Stomach (tissue), 9 donors: ENCODE data around the gene BLVRA. TPM values are rescaled to one million over a fixed set of nuclear protein-coding genes. Genes with fewer than 3 reads are reported as not detected.

ENCODE experiments used
- DNase-seq, 2 donors: peaks; one replicate each; pipeline versions ENCODE4 v3.0.0 to v3.0.0-alpha.2; 2013 to 2019
- H3K27ac ChIP-seq, 5 donors: fragments of 200-600 bp in 4 of 5; sonication (generic) in 4 of 5; one replicate each; pipeline ENCODE4 v1.5.1; 2013 to 2019; ENCODE audit warnings: mild to moderate bottlenecking in 1 of 5, moderate library complexity in 1 of 5
- H3K27me3 ChIP-seq, 3 donors: fragments of 200-600 bp; sonication (generic); one replicate each; pipeline ENCODE4 v1.5.1; 2017 to 2019; ENCODE audit warnings: mixed run types in 1 of 3
- H3K36me3 ChIP-seq, 4 donors: fragments of 200-600 bp; sonication (generic); 1 replicate in 3 of 4; 2 replicates in 1 of 4; pipeline ENCODE4 v1.5.1; 2016 to 2019
- H3K4me1 ChIP-seq, 4 donors: fragments of 200-600 bp; sonication (generic); one replicate each; pipeline ENCODE4 v1.5.1; 2016 to 2019
- H3K4me3 ChIP-seq, 4 donors: fragments of 200-600 bp; sonication (generic) in 3 of 4; one replicate each; pipeline ENCODE4 v1.5.1; 2016 to 2019; ENCODE audit warnings: mild to moderate bottlenecking in 1 of 4
- H3K9me3 ChIP-seq, 4 donors: fragments of 200-600 bp; sonication (generic); one replicate each; pipeline ENCODE4 v1.5.1; 2016 to 2019
- EP300 ChIP-seq: sonication (generic); formaldehyde crosslinking; IDR thresholded peaks from one replicate; pipeline ENCODE4 v1.6.1; 2017; ENCODE audit warnings: antibody characterized with exemption
- POLR2A ChIP-seq, 4 donors: fragments of 450-650 bp; IDR thresholded peaks; one replicate each; pipeline ENCODE4 v1.6.1; 2016; ENCODE audit warnings: antibody characterized with exemption in 4 of 4, control low read depth in 2 of 4, mild to moderate bottlenecking in 1 of 4, moderate library complexity in 1 of 4
- POLR2AphosphoS5 ChIP-seq, 3 donors: sonication (generic); formaldehyde crosslinking; IDR thresholded peaks; one replicate each; pipeline ENCODE4 v1.6.1; 2016; ENCODE audit warnings: antibody characterized with exemption in 3 of 3
- WGBS, 5 donors: extraction: QIAGEN DNeasy Blood & Tissue Kit in 3 of 5; methylation state at CpG; one replicate each; pipeline versions ENCODE4 v1.1.5 to v1.1.7; 2013 to 2018; 5-methylcytosine and 5-hydroxymethylcytosine counted together
- intact Hi-C: fragments of 100-400 bp; cut with DNase I; formaldehyde crosslinking; loops from one replicate; pipeline ENCODE4 v1.15.1; 2023; ENCODE audit warnings: low total_unique reads
- polyA plus RNA-seq, 3 donors: library from polyadenylated mRNA; stranded (reverse); fragments of 200-250 nt; gene quantifications; one replicate each; pipeline ENCODE4 v1.2.3, GENCODE V29; 2013
- total RNA-seq, 5 donors: library from RNA; depleted of rRNA; stranded (reverse); fragments of >200 nt; gene quantifications; one replicate each; pipeline versions ENCODE4 v1.1.0 to v1.2.3, GENCODE V29; 2014 to 2016
- TF ChIP-seq, protein P1 (sequence below), 7 experiments: fragments of 450-650 bp in 4 of 7; fragments of 200-600 bp in 3 of 7; sonication (generic) in 3 of 7; IDR thresholded peaks; one replicate each; pipeline ENCODE4 v1.5.1; 2016 to 2019; ENCODE audit warnings: antibody characterized with exemption in 7 of 7, control low read depth in 2 of 7, mild to moderate bottlenecking in 1 of 7
- donor health status: healthy with polysubstance abuse.
- donor health status: Bipolar disorder and iron deficiency.
- donor health status: healthy.

Gene BLVRA
- total and polyA plus RNA-seq, 8 donors: 15.2 to 67.1 (median 46.4) TPM

DNA sequence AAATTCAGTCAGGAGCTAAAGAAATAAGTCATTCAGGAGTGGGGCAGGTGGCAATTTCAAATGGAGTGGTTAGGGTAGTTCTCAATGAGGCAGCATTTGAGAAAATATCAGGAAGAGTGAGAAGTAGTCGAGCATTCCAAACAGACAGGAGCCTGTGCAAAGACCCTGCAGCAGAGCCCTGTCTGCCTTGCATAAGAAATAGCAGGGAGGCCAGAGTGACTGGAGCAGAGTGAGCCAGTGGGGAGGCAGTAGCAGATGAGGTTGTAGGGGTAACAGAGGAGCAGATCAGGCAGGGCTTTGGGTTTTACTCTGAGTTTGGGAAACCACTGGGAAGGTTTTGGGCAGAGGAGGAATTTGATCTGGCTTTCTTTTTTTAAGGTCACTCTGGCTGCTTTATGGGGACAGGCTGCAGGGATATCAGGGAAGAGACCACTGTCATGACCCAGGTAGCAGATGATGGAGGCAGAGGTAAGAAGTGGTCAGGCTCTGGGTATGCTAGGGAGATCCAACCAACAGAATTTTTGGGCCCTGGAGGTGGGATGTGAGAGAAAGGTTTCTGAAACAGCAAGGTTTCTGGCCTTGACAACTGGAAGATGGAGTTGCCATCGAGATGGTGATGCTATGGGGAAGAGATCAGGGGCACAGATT is 1.3 kb upstream of the BLVRA start:
- intact Hi-C loops: loop anchor here (10.0 kb wide), 1 partner anchor 68 kb away; no protein-coding TSS in a partner anchor
- DNase-seq: no peak
- no peak for TF ChIP-seq EP300
- no peak for TF ChIP-seq POLR2A (IDR thresholded peaks at IDR 0.05)
- no peak for TF ChIP-seq POLR2AphosphoS5 (IDR thresholded peaks at IDR 0.05)
- TF ChIP-seq, protein P1, sequence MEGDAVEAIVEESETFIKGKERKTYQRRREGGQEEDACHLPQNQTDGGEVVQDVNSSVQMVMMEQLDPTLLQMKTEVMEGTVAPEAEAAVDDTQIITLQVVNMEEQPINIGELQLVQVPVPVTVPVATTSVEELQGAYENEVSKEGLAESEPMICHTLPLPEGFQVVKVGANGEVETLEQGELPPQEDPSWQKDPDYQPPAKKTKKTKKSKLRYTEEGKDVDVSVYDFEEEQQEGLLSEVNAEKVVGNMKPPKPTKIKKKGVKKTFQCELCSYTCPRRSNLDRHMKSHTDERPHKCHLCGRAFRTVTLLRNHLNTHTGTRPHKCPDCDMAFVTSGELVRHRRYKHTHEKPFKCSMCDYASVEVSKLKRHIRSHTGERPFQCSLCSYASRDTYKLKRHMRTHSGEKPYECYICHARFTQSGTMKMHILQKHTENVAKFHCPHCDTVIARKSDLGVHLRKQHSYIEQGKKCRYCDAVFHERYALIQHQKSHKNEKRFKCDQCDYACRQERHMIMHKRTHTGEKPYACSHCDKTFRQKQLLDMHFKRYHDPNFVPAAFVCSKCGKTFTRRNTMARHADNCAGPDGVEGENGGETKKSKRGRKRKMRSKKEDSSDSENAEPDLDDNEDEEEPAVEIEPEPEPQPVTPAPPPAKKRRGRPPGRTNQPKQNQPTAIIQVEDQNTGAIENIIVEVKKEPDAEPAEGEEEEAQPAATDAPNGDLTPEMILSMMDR (IDR thresholded peaks at IDR 0.05): no peak
- Histone ChIP-seq H3K9me3 (no peaks in the 10 kb centered on the region), H3K27ac (no peak overlapping the region), H3K4me1 (peaks cover 5 to 27% (median 16%) of the 10 kb centered on the region in 4 donors), H3K4me3 (no peak overlapping the region), H3K36me3 (no peaks in the 10 kb centered on the region), H3K27me3 (no peaks in the 10 kb centered on the region)
- 75 to 89% (median 80%) methylated on average over 2 of the region's 2 CpGs for WGBS, 5 donors

DNA sequence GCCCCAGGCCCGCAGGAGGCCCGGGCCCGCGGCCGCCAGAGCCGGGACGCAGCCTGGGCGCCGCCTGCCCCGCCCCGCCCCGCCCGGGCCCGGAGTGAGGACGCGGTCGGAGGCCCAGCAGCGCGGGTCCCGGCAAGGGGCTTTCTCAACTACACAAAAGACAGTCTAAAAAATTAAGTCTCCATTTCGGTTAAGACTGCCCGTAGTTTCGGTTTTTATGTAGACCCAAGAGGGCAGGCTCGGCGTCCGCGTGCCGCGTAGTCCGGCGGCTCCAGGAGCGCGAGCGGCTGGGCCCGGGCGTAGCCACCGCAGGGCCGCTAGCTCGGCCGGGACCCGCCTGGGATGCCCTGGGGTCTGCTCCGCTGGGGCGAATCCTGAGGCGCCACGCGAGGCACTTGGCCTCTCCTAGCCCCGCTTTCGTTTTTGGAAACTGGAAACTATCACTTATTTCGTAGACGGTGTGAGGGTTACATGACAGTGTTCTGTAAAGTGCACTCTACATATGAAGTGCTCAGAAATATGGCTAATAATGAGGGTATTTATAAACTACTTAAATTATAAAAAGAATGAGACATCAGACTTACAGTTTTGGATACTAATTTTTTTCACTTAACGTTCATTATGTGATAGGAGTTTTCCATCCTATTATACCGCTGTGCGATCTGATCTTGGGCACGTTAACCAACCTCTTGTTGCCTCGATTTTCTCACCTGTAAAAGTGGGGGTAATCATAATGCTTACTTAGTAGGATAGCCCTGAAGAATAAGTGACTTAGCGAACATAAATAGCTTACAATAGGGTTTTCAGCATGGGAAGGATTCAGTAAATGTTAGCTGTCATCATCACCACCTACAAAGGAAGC is 573 bp downstream of the BLVRA start:
- peak overlapping the region; percentile 71 to 90 (median 84) for H3K4me3 ChIP-seq
- peak overlapping the region; percentile 77 to 90 (median 78) for H3K27ac ChIP-seq
- peaks cover 5 to 43% (median 30%) of the 10 kb centered on the region in 4 donors for H3K4me1 ChIP-seq
- no peaks in the 10 kb centered on the region for H3K27me3 ChIP-seq
- 7 to 14% (median 10%) methylated on average over 27 to 56 of the region's 56 CpGs for WGBS, 5 donors
- no peaks in the 10 kb centered on the region for H3K36me3 ChIP-seq
- intact Hi-C loops: loop anchor here (10.0 kb wide), 1 partner anchor 66 kb away; no protein-coding TSS in a partner anchor
- DNase-seq: peak; percentile 31 to 75
- no peak for TF ChIP-seq EP300
- no peak for TF ChIP-seq POLR2AphosphoS5 (IDR thresholded peaks at IDR 0.05)
- no peak for TF ChIP-seq POLR2A (IDR thresholded peaks at IDR 0.05)
- TF ChIP-seq, protein P1 (IDR thresholded peaks at IDR 0.05): no peak
- no peaks in the 10 kb centered on the region for H3K9me3 ChIP-seq

DNA sequence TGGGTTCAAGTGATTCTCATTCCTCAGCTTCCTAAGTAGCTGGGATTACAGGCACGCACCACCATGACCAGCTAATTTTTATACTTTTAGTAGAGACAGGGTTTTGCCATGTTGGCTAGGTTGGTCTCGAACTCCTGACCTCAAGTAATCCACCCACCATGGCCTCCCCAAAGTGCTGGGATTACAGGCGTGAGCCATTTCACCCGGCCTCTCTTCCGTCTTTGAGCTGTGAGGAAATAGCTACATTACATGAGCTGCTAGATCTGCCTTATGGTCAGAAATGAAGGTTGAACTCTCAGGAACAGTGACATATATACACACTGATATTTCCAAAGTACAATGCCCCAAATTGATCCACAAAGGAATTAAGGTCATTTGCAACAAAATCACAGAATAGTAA is 2.4 kb downstream of the BLVRA start:
- H3K4me1 ChIP-seq: peaks cover 19 to 61% (median 45%) of the 10 kb centered on the region in 4 donors
- DNase-seq: no peak
- intact Hi-C loops: no loop called here
- 93 to 99% (median 98%) methylated on average over 5 of the region's 5 CpGs for WGBS, 5 donors
- no peak overlapping the region for H3K4me3 ChIP-seq
- no peaks in the 10 kb centered on the region for H3K36me3 ChIP-seq
- H3K27me3 ChIP-seq: no peaks in the 10 kb centered on the region
- H3K27ac ChIP-seq: no peak overlapping the region
- TF ChIP-seq EP300 (no peak), POLR2AphosphoS5 (IDR thresholded peaks at IDR 0.05) (no peak)
- TF ChIP-seq, protein P1 (IDR thresholded peaks at IDR 0.05): no peak
- H3K9me3 ChIP-seq: no peaks in the 10 kb centered on the region

DNA sequence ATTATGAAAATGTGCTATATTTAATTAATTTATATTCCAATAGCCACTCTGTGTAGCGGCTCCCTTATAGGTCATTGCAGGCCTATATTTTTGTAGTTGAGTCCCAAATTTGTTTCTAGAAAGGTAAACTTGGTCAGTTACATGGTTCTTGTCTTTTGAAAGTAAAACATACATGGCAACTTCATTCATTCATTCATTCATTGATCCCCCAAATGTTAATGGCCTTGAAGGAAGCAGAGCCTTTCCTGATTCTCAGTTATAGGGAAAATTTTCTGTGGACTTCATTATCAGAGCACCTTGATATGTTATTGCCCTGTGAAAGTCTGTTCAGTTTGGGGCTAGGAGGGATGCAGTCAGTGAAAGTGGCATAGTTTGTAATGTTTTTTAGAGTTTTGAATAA is 2.9 kb downstream of the BLVRA start:
- Histone ChIP-seq H3K27ac (no peak overlapping the region), H3K4me1 (peaks cover 19 to 64% (median 47%) of the 10 kb centered on the region in 4 donors), H3K9me3 (no peaks in the 10 kb centered on the region), H3K4me3 (no peak overlapping the region), H3K36me3 (no peaks in the 10 kb centered on the region), H3K27me3 (no peaks in the 10 kb centered on the region)
- intact Hi-C loops: no loop called here
- TF ChIP-seq EP300 (no peak), POLR2AphosphoS5 (IDR thresholded peaks at IDR 0.05) (no peak), POLR2A (IDR thresholded peaks at IDR 0.05) (no peak)
- TF ChIP-seq, protein P1 (IDR thresholded peaks at IDR 0.05): no peak
- 90 to 98% (median 97%) methylated on average over 1 of the region's 1 CpG for WGBS, 5 donors
- no peak for DNase-seq
